Measurements from ENCODE around the gene SERPINI1. TPM values are rescaled to one million over a fixed set of nuclear protein-coding genes. Genes with fewer than 3 reads are reported as not detected.

SERPINI1 gene
- total RNA-seq, 1 experiment from 2014 or later: 8.3 TPM

- H3K27me3 ChIP-seq (ENCODE audit: control insufficient read depth, insufficient read depth, low read length): no peaks in the 10 kb centered on the region
- no peaks in the 10 kb centered on the region for H3K36me3 ChIP-seq (replicated peaks; ENCODE audit: control insufficient read depth, insufficient read depth, low read length)
Measured at GRCh38 chr3:167837466-167837865, 101.9 kb downstream of the SERPINI1 start.

GRCh38 chr3:167839460-167840134 lies 104.1 kb downstream of the SERPINI1 start:
- Histone ChIP-seq H3K27me3 (ENCODE audit: control insufficient read depth, insufficient read depth, low read length) (no peaks in the 10 kb centered on the region), H3K4me3 (ENCODE audit: insufficient read depth, low read depth, low read length) (no peak overlapping the region), H3K36me3 (replicated peaks; ENCODE audit: control insufficient read depth, insufficient read depth, low read length) (no peaks in the 10 kb centered on the region)
- DNase-seq: no peak

More at GRCh38 chr3:167837466-167837865, 101.9 kb downstream of the SERPINI1 start:
- no peak for DNase-seq
- H3K4me3 ChIP-seq (ENCODE audit: insufficient read depth, low read depth, low read length): no peak overlapping the region

GRCh38 chr3:167840247-167840646 lies 104.7 kb downstream of the SERPINI1 start:
- Histone ChIP-seq H3K27me3 (ENCODE audit: control insufficient read depth, insufficient read depth, low read length) (no peaks in the 10 kb centered on the region), H3K4me3 (ENCODE audit: insufficient read depth, low read depth, low read length) (no peak overlapping the region), H3K36me3 (replicated peaks; ENCODE audit: control insufficient read depth, insufficient read depth, low read length) (no peaks in the 10 kb centered on the region)
- no peak for DNase-seq

GRCh38 chr3:167843481-167843880 lies 108.0 kb downstream of the SERPINI1 start:
- no peak for DNase-seq
- H3K36me3 ChIP-seq (replicated peaks; ENCODE audit: control insufficient read depth, insufficient read depth, low read length): no peaks in the 10 kb centered on the region
- no peaks in the 10 kb centered on the region for H3K27me3 ChIP-seq (ENCODE audit: control insufficient read depth, insufficient read depth, low read length)
- no peak overlapping the region for H3K4me3 ChIP-seq (ENCODE audit: insufficient read depth, low read depth, low read length)

- Histone ChIP-seq H3K4me3 (ENCODE audit: insufficient read depth, low read depth, low read length) (no peak overlapping the region), H3K27me3 (ENCODE audit: control insufficient read depth, insufficient read depth, low read length) (no peaks in the 10 kb centered on the region)
- DNase-seq: no peak
Measured at GRCh38 chr3:167843886-167844285, 108.4 kb downstream of the SERPINI1 start.

GRCh38 chr3:167844528-167844927 lies 109.0 kb downstream of the SERPINI1 start:
- Histone ChIP-seq H3K36me3 (replicated peaks; ENCODE audit: control insufficient read depth, insufficient read depth, low read length) (no peaks in the 10 kb centered on the region), H3K4me3 (ENCODE audit: insufficient read depth, low read depth, low read length) (no peak overlapping the region), H3K27me3 (ENCODE audit: control insufficient read depth, insufficient read depth, low read length) (no peaks in the 10 kb centered on the region)
- DNase-seq: no peak

More at GRCh38 chr3:167843886-167844285, 108.4 kb downstream of the SERPINI1 start:
- no peaks in the 10 kb centered on the region for H3K36me3 ChIP-seq (replicated peaks; ENCODE audit: control insufficient read depth, insufficient read depth, low read length)

GRCh38 chr3:167851171-167851570 lies 115.7 kb downstream of the SERPINI1 start:
- Histone ChIP-seq H3K27me3 (ENCODE audit: control insufficient read depth, insufficient read depth, low read length) (no peaks in the 10 kb centered on the region), H3K4me3 (ENCODE audit: insufficient read depth, low read depth, low read length) (no peak overlapping the region), H3K36me3 (replicated peaks; ENCODE audit: control insufficient read depth, insufficient read depth, low read length) (no peaks in the 10 kb centered on the region)
- no peak for DNase-seq

GRCh38 chr3:167851749-167852148 lies 116.2 kb downstream of the SERPINI1 start:
- H3K36me3 ChIP-seq (replicated peaks; ENCODE audit: control insufficient read depth, insufficient read depth, low read length): no peaks in the 10 kb centered on the region
- no peak for DNase-seq
- H3K4me3 ChIP-seq (ENCODE audit: insufficient read depth, low read depth, low read length): no peak overlapping the region
- H3K27me3 ChIP-seq (ENCODE audit: control insufficient read depth, insufficient read depth, low read length): no peaks in the 10 kb centered on the region

GRCh38 chr3:167852216-167852615 lies 116.7 kb downstream of the SERPINI1 start:
- Histone ChIP-seq H3K27me3 (ENCODE audit: control insufficient read depth, insufficient read depth, low read length) (no peaks in the 10 kb centered on the region), H3K4me3 (ENCODE audit: insufficient read depth, low read depth, low read length) (no peak overlapping the region), H3K36me3 (replicated peaks; ENCODE audit: control insufficient read depth, insufficient read depth, low read length) (no peaks in the 10 kb centered on the region)
- DNase-seq: no peak

GRCh38 chr3:167854063-167854462 lies 118.5 kb downstream of the SERPINI1 start:
- H3K36me3 ChIP-seq (replicated peaks; ENCODE audit: control insufficient read depth, insufficient read depth, low read length): no peaks in the 10 kb centered on the region
- DNase-seq: no peak
- H3K4me3 ChIP-seq (ENCODE audit: insufficient read depth, low read depth, low read length): no peak overlapping the region
- no peaks in the 10 kb centered on the region for H3K27me3 ChIP-seq (ENCODE audit: control insufficient read depth, insufficient read depth, low read length)

- Histone ChIP-seq H3K4me3 (ENCODE audit: insufficient read depth, low read depth, low read length) (no peak overlapping the region), H3K36me3 (replicated peaks; ENCODE audit: control insufficient read depth, insufficient read depth, low read length) (no peaks in the 10 kb centered on the region), H3K27me3 (ENCODE audit: control insufficient read depth, insufficient read depth, low read length) (no peaks in the 10 kb centered on the region)
- DNase-seq: no peak
Measured at GRCh38 chr3:167854846-167855245, 119.3 kb downstream of the SERPINI1 start.

- DNase-seq: no peak
- H3K36me3 ChIP-seq (replicated peaks; ENCODE audit: control insufficient read depth, insufficient read depth, low read length): no peaks in the 10 kb centered on the region
- no peaks in the 10 kb centered on the region for H3K27me3 ChIP-seq (ENCODE audit: control insufficient read depth, insufficient read depth, low read length)
- no peak overlapping the region for H3K4me3 ChIP-seq (ENCODE audit: insufficient read depth, low read depth, low read length)
Measured at GRCh38 chr3:167855306-167855705, 119.8 kb downstream of the SERPINI1 start.

GRCh38 chr3:167858865-167859264 lies 123.3 kb downstream of the SERPINI1 start:
- no peak overlapping the region for H3K4me3 ChIP-seq (ENCODE audit: insufficient read depth, low read depth, low read length)
- no peak for DNase-seq
- H3K27me3 ChIP-seq (ENCODE audit: control insufficient read depth, insufficient read depth, low read length): no peaks in the 10 kb centered on the region
- no peaks in the 10 kb centered on the region for H3K36me3 ChIP-seq (replicated peaks; ENCODE audit: control insufficient read depth, insufficient read depth, low read length)

- DNase-seq: no peak
- H3K27me3 ChIP-seq (ENCODE audit: control insufficient read depth, insufficient read depth, low read length): no peaks in the 10 kb centered on the region
Measured at GRCh38 chr3:167859610-167860009, 124.1 kb downstream of the SERPINI1 start.

GRCh38 chr3:167861649-167862048 lies 126.1 kb downstream of the SERPINI1 start:
- DNase-seq: no peak
- Histone ChIP-seq H3K36me3 (replicated peaks; ENCODE audit: control insufficient read depth, insufficient read depth, low read length) (no peaks in the 10 kb centered on the region), H3K4me3 (ENCODE audit: insufficient read depth, low read depth, low read length) (no peak overlapping the region), H3K27me3 (ENCODE audit: control insufficient read depth, insufficient read depth, low read length) (no peaks in the 10 kb centered on the region)

More at GRCh38 chr3:167859610-167860009, 124.1 kb downstream of the SERPINI1 start:
- Histone ChIP-seq H3K36me3 (replicated peaks; ENCODE audit: control insufficient read depth, insufficient read depth, low read length) (no peaks in the 10 kb centered on the region), H3K4me3 (ENCODE audit: insufficient read depth, low read depth, low read length) (no peak overlapping the region)
